ENCODE data around the gene ZFR.
"Not testable (repeated sequence)": the region's sequence is repeated elsewhere in the genome, so short reads cannot be mapped to it uniquely, and the experiment has no call there.

The ZFR gene

GRCh38 chr5:32369542-32370155 lies 74.9 kb downstream of the ZFR start:
- TF ChIP-seq, protein P1, sequence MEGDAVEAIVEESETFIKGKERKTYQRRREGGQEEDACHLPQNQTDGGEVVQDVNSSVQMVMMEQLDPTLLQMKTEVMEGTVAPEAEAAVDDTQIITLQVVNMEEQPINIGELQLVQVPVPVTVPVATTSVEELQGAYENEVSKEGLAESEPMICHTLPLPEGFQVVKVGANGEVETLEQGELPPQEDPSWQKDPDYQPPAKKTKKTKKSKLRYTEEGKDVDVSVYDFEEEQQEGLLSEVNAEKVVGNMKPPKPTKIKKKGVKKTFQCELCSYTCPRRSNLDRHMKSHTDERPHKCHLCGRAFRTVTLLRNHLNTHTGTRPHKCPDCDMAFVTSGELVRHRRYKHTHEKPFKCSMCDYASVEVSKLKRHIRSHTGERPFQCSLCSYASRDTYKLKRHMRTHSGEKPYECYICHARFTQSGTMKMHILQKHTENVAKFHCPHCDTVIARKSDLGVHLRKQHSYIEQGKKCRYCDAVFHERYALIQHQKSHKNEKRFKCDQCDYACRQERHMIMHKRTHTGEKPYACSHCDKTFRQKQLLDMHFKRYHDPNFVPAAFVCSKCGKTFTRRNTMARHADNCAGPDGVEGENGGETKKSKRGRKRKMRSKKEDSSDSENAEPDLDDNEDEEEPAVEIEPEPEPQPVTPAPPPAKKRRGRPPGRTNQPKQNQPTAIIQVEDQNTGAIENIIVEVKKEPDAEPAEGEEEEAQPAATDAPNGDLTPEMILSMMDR (IDR thresholded peaks at IDR 0.05; ENCODE audit: low read depth, low read length, missing control alignments): no peak
- in situ Hi-C loops (cut with HindIII; ENCODE audit: low sequenced_read_pairs): no loop called here
- DNase-seq (ENCODE audit: low read depth): no peak
- no peak overlapping the region for H3K4me3 ChIP-seq (ENCODE audit: low read depth, low read length)

- H3K4me3 ChIP-seq (ENCODE audit: low read depth, low read length): no peak overlapping the region
- TF ChIP-seq, protein P1 (IDR thresholded peaks at IDR 0.05; ENCODE audit: low read depth, low read length, missing control alignments): no peak
- DNase-seq (ENCODE audit: low read depth): no peak
- in situ Hi-C loops (cut with HindIII; ENCODE audit: low sequenced_read_pairs): no loop called here
Observed at GRCh38 chr5:32369032-32369431, 75.5 kb downstream of the ZFR start.

DNA sequence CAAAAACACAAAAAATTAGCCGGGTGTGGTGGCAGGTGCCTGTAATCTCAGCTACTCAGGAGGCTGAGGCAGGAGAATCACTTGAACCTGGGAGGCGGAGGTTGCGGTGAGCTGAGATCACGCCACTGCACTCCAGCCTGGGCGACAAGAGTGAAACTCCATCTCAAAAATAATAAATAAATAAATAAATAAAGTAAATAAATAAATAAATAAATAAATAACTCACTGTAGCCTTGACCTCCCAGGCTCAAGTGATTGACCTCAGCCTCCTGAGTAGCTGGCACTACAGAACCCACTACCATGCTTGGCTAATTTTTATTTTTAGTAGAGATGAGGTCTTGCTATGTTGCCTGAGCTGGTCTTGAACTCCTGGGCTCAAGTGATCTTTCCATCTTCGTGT lies 77.3 kb downstream of the ZFR start:
- DNase-seq (ENCODE audit: low read depth); in situ Hi-C loops (cut with HindIII; ENCODE audit: low sequenced_read_pairs); H3K4me3 ChIP-seq (ENCODE audit: low read depth, low read length): not testable (repeated sequence)

GRCh38 chr5:32365623-32366022 lies 78.9 kb downstream of the ZFR start:
- TF ChIP-seq, protein P1 (IDR thresholded peaks at IDR 0.05; ENCODE audit: low read depth, low read length, missing control alignments): no peak
- DNase-seq (ENCODE audit: low read depth): no peak
- H3K4me3 ChIP-seq (ENCODE audit: low read depth, low read length): no peak overlapping the region
- in situ Hi-C loops (cut with HindIII; ENCODE audit: low sequenced_read_pairs): no loop called here

GRCh38 chr5:32363030-32363429 lies 81.5 kb downstream of the ZFR start:
- H3K4me3 ChIP-seq (ENCODE audit: low read depth, low read length): no peak overlapping the region
- no peak for DNase-seq (ENCODE audit: low read depth)
- TF ChIP-seq, protein P1 (IDR thresholded peaks at IDR 0.05; ENCODE audit: low read depth, low read length, missing control alignments): no peak
- in situ Hi-C loops (cut with HindIII; ENCODE audit: low sequenced_read_pairs): no loop called here

GRCh38 chr5:32362527-32362926 lies 82.0 kb downstream of the ZFR start:
- no peak overlapping the region for H3K4me3 ChIP-seq (ENCODE audit: low read depth, low read length)
- TF ChIP-seq, protein P1 (IDR thresholded peaks at IDR 0.05; ENCODE audit: low read depth, low read length, missing control alignments): no peak
- DNase-seq (ENCODE audit: low read depth): no peak
- in situ Hi-C loops (cut with HindIII; ENCODE audit: low sequenced_read_pairs): no loop called here

DNA sequence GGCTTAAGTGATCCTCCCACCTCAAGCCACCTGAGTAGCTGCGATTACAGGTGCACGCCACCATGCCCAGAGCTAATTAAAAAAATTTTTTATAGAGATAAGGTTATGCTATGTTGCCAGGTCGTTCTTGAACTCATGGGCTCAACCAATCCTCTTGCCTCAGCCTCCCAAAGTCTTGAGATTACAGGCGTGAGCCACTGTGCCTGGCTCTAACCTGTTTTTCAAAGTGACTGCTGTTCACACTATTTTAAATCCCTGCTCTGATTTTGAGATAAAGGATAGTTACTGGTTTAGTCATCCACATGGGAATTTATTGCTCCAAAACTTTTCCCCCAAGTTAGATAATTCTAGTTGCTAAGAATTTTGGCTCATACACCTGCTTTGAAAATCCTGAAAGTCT lies 83.6 kb downstream of the ZFR start:
- TF ChIP-seq, protein P1 (IDR thresholded peaks at IDR 0.05; ENCODE audit: low read depth, low read length, missing control alignments): no peak
- no peak overlapping the region for H3K4me3 ChIP-seq (ENCODE audit: low read depth, low read length)
- in situ Hi-C loops (cut with HindIII; ENCODE audit: low sequenced_read_pairs): no loop called here
- no peak for DNase-seq (ENCODE audit: low read depth)
